Measurements from ENCODE around the gene CAMKMT. TPM values are rescaled to one million over a fixed set of nuclear protein-coding genes. Genes with fewer than 3 reads are reported as not detected.

CAMKMT gene
- total RNA-seq, 3 donors from 2014 or later: 6.4 to 11.8 (median 10.5) TPM

- no peak for DNase-seq (ENCODE audit: low spot score in 2 of 2)
- Histone ChIP-seq H3K36me3 (no peaks in the 10 kb centered on the region), H3K4me1 (no peaks in the 10 kb centered on the region), H3K27me3 (no peaks in the 10 kb centered on the region), H3K9me3 (no peaks in the 10 kb centered on the region), H3K4me3 (no peak overlapping the region), H3K27ac (no peak overlapping the region)
- no peak for TF ChIP-seq CTCF (IDR thresholded peaks at IDR 0.05)
- TF ChIP-seq POLR2A (IDR thresholded peaks at IDR 0.05): no peak
- TF ChIP-seq POLR2AphosphoS5 (IDR thresholded peaks at IDR 0.05): no peak
- intact Hi-C loops (cut with DNase I; ENCODE audit: low total_unique reads): no loop called here
These were observed 13.3 kb upstream of the CAMKMT start for GRCh38 chr2:44348400-44348799.

- Histone ChIP-seq H3K4me3 (no peak overlapping the region), H3K27me3 (no peaks in the 10 kb centered on the region), H3K27ac (no peak overlapping the region), H3K36me3 (no peaks in the 10 kb centered on the region), H3K9me3 (no peaks in the 10 kb centered on the region), H3K4me1 (no peaks in the 10 kb centered on the region)
- intact Hi-C loops (cut with DNase I; ENCODE audit: low total_unique reads): no loop called here
- no peak for DNase-seq (ENCODE audit: low spot score in 2 of 2)
- TF ChIP-seq POLR2A (IDR thresholded peaks at IDR 0.05) (no peak), POLR2AphosphoS5 (IDR thresholded peaks at IDR 0.05) (no peak), CTCF (IDR thresholded peaks at IDR 0.05) (no peak)
These were observed 12.2 kb upstream of the CAMKMT start for GRCh38 chr2:44349506-44349905.

GRCh38 chr2:44351088-44351487 is 10.7 kb upstream of the CAMKMT start:
- Histone ChIP-seq H3K4me1 (no peaks in the 10 kb centered on the region), H3K36me3 (no peaks in the 10 kb centered on the region), H3K4me3 (no peak overlapping the region), H3K27me3 (no peaks in the 10 kb centered on the region), H3K27ac (no peak overlapping the region), H3K9me3 (no peaks in the 10 kb centered on the region)
- no peak for TF ChIP-seq CTCF (IDR thresholded peaks at IDR 0.05)
- DNase-seq (ENCODE audit: low spot score in 2 of 2): no peak
- intact Hi-C loops (cut with DNase I; ENCODE audit: low total_unique reads): no loop called here

- Histone ChIP-seq H3K4me3 (no peak overlapping the region), H3K36me3 (no peaks in the 10 kb centered on the region), H3K9me3 (no peaks in the 10 kb centered on the region), H3K4me1 (no peaks in the 10 kb centered on the region), H3K27ac (no peak overlapping the region), H3K27me3 (no peaks in the 10 kb centered on the region)
- intact Hi-C loops (cut with DNase I; ENCODE audit: low total_unique reads): no loop called here
- DNase-seq (ENCODE audit: low spot score in 2 of 2): no peak
- no peak for TF ChIP-seq CTCF (IDR thresholded peaks at IDR 0.05)
- no peak for TF ChIP-seq POLR2A (IDR thresholded peaks at IDR 0.05)
- TF ChIP-seq POLR2AphosphoS5 (IDR thresholded peaks at IDR 0.05): no peak
These were observed 10.1 kb upstream of the CAMKMT start for GRCh38 chr2:44351676-44352075.

- H3K4me1 ChIP-seq: no peaks in the 10 kb centered on the region
These were observed 9.2 kb upstream of the CAMKMT start for GRCh38 chr2:44352510-44352909.

More at GRCh38 chr2:44352510-44352909, 9.2 kb upstream of the CAMKMT start:
- intact Hi-C loops (cut with DNase I; ENCODE audit: low total_unique reads): no loop called here
- no peaks in the 10 kb centered on the region for H3K36me3 ChIP-seq
- H3K4me3 ChIP-seq: no peak overlapping the region
- no peak overlapping the region for H3K27ac ChIP-seq
- no peaks in the 10 kb centered on the region for H3K9me3 ChIP-seq
- TF ChIP-seq POLR2A (IDR thresholded peaks at IDR 0.05): no peak
- TF ChIP-seq CTCF (IDR thresholded peaks at IDR 0.05): no peak
- no peak for TF ChIP-seq POLR2AphosphoS5 (IDR thresholded peaks at IDR 0.05)
- no peak for DNase-seq (ENCODE audit: low spot score in 2 of 2)
- H3K27me3 ChIP-seq: no peaks in the 10 kb centered on the region
